ENCODE measurements around the gene S100A11.

S100A11 gene

DNA sequence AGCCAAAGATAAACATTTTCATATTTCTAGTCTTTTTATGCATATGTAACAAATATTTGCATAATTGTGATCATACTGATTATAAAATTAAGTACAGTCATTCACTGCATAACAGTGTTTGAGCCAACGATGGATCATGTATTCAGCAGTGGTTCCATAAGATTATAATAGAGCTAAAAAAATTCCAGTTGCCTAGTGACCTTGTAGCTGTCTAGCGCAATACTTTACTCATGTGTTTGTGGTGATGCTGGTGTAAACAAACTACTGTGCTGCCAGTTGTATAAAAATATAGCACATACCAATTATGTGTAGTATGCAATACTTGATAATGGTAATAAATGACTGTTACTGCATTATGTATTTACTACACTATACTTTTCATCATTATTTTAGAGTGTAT, 41.0 kb downstream of the S100A11 start:
- no peak for DNase-seq (ENCODE audit: low read depth)
- TF ChIP-seq, protein P1, sequence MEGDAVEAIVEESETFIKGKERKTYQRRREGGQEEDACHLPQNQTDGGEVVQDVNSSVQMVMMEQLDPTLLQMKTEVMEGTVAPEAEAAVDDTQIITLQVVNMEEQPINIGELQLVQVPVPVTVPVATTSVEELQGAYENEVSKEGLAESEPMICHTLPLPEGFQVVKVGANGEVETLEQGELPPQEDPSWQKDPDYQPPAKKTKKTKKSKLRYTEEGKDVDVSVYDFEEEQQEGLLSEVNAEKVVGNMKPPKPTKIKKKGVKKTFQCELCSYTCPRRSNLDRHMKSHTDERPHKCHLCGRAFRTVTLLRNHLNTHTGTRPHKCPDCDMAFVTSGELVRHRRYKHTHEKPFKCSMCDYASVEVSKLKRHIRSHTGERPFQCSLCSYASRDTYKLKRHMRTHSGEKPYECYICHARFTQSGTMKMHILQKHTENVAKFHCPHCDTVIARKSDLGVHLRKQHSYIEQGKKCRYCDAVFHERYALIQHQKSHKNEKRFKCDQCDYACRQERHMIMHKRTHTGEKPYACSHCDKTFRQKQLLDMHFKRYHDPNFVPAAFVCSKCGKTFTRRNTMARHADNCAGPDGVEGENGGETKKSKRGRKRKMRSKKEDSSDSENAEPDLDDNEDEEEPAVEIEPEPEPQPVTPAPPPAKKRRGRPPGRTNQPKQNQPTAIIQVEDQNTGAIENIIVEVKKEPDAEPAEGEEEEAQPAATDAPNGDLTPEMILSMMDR (conservative IDR thresholded peaks at IDR 0.05; ENCODE audit: low read depth, low read length): no peak
- no peak overlapping the region for H3K4me3 ChIP-seq (ENCODE audit: low read length)

DNA sequence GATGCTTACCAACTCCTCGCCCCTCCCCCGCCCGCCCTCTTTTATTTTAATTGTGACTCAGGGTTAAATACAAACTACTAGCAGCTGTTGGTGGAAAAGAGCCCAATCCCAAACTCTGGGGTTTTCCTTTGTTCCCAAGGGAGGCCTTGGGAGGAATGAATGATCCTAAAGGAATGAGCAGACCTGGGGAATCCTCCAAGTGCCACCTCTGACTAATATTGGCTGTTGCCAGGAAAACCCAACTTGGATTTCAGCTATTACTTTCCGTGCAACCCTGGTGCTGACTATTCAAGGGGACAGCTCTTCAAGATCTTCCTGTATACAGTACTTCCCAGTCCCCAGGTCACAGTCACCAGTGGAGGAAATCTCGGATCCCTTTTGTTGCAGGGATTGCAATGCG, 41.8 kb downstream of the S100A11 start:
- DNase-seq (ENCODE audit: low read depth): no peak
- H3K4me3 ChIP-seq (ENCODE audit: low read length): no peak overlapping the region
- TF ChIP-seq, protein P1 (conservative IDR thresholded peaks at IDR 0.05; ENCODE audit: low read depth, low read length): no peak

DNA sequence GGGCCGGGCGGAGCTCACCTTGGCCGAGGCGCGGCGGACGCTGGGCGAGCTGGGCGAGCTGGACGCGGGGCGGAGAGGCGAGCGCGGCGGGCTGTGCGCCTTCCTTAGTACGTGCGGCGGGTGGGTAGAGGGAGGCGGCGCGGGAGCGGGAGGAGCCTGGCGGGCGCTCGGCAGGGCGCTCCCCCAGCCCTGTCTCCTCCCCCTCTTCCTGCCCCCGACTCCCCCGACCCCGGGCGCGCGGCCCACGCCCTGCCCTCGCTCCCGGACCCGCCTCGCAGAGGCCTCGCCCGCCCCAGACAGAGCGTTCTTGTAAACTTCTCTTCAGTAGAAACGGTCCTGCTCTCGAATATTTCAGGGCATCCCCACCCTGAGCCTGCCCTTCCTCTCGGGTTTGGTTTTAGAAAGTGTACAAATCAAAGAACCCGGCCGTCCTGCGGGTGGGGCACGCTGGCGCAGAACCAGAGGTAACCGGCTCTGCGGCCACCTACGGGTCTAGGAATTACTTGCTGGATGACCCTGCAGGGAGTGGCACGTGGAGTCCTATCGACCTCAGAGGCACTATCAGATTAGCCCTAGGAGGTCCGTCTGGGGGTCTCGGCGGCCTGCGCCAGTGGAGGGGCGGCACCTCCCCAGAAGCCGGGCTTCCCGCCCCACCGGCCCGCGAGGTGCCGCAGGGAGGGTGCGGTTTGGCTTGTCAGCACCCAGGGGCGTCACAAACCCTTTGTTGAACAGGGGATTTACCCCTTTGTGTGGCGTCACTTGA, 42.9 kb downstream of the S100A11 start, which contains the start of gene S100A10:
S100A10 (minus strand) TSS at position 126 of the 763 bp plus-strand sequence. CDS start 7,629 bp downstream, outside the sequence.
- no peak for DNase-seq (ENCODE audit: low read depth)
- H3K4me3 ChIP-seq (ENCODE audit: low read length): peak within 1 kb of the TSS; percentile 78
- TF ChIP-seq, protein P1 (conservative IDR thresholded peaks at IDR 0.05; ENCODE audit: low read depth, low read length): no peak

DNA sequence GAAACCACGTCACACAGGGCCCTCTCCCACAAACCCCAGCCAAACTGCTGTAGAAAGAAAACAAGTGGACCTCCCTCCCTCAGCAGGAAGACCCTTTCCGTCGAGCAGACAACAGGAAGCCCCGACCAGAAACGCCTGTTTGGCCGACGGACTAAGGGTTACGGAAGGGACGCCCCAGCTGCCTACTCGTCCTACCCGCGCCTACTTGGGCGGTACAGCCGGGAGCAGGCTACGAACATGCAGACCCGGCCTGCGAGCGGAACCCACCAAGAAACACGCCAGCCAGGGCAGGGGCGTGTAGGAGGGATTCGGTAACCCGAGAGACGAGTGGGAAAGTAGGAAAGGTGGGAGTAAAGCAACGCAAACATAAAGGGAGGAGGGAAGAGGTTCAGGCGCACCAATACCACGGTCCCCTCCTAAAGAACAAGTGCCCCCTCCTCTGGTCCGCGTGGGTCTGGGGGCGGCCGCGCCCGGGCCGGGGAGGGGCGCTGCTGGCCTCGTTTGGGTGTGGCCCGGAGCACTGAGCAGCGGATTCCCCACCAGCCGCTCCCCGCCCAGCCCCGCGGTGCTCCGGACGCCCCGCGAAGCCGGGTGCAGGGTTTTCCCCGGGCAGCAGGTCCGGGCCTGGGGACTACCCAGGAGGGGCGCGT, 43.6 kb downstream of the S100A11 start:
- DNase-seq (ENCODE audit: low read depth): no peak
- H3K4me3 ChIP-seq (ENCODE audit: low read length): peak overlapping the region; percentile 78
- TF ChIP-seq, protein P1 (conservative IDR thresholded peaks at IDR 0.05; ENCODE audit: low read depth, low read length): no peak

DNA sequence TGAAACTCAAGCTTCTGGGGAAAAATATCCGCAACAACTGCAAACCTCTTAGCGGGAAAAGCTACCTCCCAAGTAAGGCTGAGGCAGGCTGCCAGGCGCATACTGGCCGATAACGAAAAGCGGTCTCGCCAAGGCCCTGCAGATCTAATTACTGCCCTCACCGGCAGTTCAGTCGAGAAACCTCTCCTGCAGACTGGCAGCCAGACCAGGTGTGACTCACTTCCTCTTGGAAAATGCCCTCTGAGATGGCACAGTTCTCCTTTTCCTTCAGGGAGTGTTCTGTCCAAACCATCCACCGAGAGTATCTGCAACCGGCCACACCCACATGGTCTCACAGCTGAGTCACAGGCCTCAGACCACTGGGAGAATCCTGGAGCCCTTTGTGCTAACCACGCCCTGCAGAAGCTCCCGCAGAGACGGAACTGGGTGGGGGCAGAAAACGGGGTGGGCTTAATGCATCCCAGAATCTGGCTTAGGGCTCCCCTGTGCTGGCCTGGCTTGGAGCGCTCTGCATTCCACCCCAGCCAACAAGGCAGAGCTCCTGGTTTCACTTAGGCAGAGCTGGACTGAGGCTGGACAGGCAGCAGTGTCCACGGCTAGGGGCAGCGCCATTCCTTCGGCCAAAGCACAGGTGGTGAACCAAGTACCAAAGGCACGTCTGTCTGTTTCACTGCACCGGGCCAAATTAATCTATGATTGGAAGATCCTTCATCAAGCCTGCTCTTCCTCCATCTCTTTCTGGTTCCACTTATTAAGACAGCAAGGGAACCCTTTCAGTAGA, 44.3 kb downstream of the S100A11 start:
- TF ChIP-seq, protein P1 (conservative IDR thresholded peaks at IDR 0.05; ENCODE audit: low read depth, low read length): no peak
- H3K4me3 ChIP-seq (ENCODE audit: low read length): peak overlapping the region; percentile 78
- DNase-seq (ENCODE audit: low read depth): peak; percentile 59

DNA sequence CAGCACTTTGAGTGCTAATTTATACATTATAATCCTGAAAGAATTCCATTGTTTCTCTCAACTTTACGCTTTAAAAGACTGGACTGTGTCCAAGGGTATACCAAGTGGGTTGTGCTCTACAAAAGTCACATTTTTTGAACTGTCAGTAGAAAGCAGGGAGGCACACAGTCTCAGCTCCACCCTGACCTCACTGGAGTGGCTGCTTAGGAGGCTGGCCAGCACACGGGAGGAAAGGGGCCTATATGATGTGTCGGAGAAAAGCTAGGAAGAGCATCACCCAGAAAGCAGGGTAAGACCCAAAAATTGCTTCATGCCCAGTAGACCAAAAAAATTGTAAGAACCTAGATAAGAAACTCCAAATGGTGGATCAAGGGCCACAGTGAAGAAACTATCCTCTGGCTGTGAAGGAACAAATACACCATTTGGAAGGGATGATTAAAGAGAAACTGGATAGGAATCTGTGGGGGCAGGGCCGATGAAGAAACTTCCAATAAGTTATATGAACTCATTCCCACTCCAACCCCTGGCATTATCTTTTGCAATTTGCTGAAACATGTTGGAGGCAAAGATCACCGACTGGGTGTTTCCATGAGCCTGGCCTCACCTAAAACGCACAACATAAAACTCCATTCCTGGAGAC, 45.0 kb downstream of the S100A11 start:
- H3K4me3 ChIP-seq (ENCODE audit: low read length): peak overlapping the region; percentile 78
- no peak for DNase-seq (ENCODE audit: low read depth)
- TF ChIP-seq, protein P1 (conservative IDR thresholded peaks at IDR 0.05; ENCODE audit: low read depth, low read length): no peak

Data from retinal pigment epithelial cell (primary cell).